Heart left ventricle (tissue), 16 donors: ENCODE measurements around the gene STIM2. TPM values are rescaled to one million over a fixed set of nuclear protein-coding genes. Genes with fewer than 3 reads are reported as not detected.

Experiments
- ATAC-seq, 4 donors: fragments of 200-7000 bp; cut with Tn5 transposase; one replicate each; pipeline ENCODE4 v1.9.1; 2020 to 2022; ENCODE audit warnings: moderate library complexity in 4 of 4, mild to moderate bottlenecking in 3 of 4, moderate number of reproducible peaks in 1 of 4
- DNase-seq, 5 donors: peaks; one replicate each; pipeline ENCODE4 v3.0.0-alpha.2; 2020
- H3K27ac ChIP-seq, 12 donors: fragments of 200-600 bp; sonication (generic) in 4 of 12; one replicate each; pipeline versions ENCODE4 v1.5.0 to v1.8.0; 2016 to 2022; ENCODE audit warnings: mild to moderate bottlenecking in 2 of 12
- H3K27me3 ChIP-seq, 9 donors: fragments of 200-600 bp; sonication (generic) in 2 of 9; one replicate each; pipeline versions ENCODE4 v1.5.1 to v1.8.0; 2016 to 2022; ENCODE audit warnings: mild to moderate bottlenecking in 3 of 9
- H3K36me3 ChIP-seq, 9 donors: fragments of 200-600 bp; sonication (generic) in 2 of 9; one replicate each; pipeline versions ENCODE4 v1.5.0 to v1.8.0; 2018 to 2022; ENCODE audit warnings: mild to moderate bottlenecking in 2 of 9
- H3K4me1 ChIP-seq, 12 donors: fragments of 200-600 bp; sonication (generic) in 4 of 12; one replicate each; pipeline versions ENCODE4 v1.5.0 to v1.8.0; 2016 to 2022; ENCODE audit warnings: mild to moderate bottlenecking in 3 of 12
- H3K4me3 ChIP-seq, 12 donors: fragments of 200-600 bp; sonication (generic) in 4 of 12; one replicate each; pipeline versions ENCODE4 v1.5.0 to v1.8.0; 2017 to 2022; ENCODE audit warnings: mild to moderate bottlenecking in 9 of 12, moderate library complexity in 4 of 12
- H3K9me3 ChIP-seq, 12 donors: fragments of 200-600 bp; sonication (generic) in 4 of 12; one replicate each; pipeline versions ENCODE4 v1.5.0 to v1.8.0; 2016 to 2022; ENCODE audit warnings: mild to moderate bottlenecking in 1 of 12
- CTCF ChIP-seq, 12 donors: fragments of 200-600 bp; sonication (generic) in 4 of 12; IDR thresholded peaks; one replicate each; pipeline versions ENCODE4 v1.5.0 to v1.8.0; 2018 to 2022; ENCODE audit warnings: antibody characterized with exemption in 12 of 12, mild to moderate bottlenecking in 5 of 12
- POLR2A ChIP-seq, 2 donors: fragments of 450-650 bp; IDR thresholded peaks; one replicate each; pipeline ENCODE4 v1.6.1; 2017; ENCODE audit warnings: antibody characterized with exemption in 2 of 2, mild to moderate bottlenecking in 2 of 2, moderate library complexity in 2 of 2
- WGBS, 4 donors: extraction: QIAGEN DNeasy Blood & Tissue Kit in 2 of 4; methylation state at CpG; one replicate each; pipeline versions ENCODE4 v1.1.5 to v1.1.7; 2013 to 2018; 5-methylcytosine and 5-hydroxymethylcytosine counted together
- intact Hi-C, 10 donors: fragments of 100-400 bp; cut with DNase I; formaldehyde crosslinking; loops; one replicate each; pipeline versions ENCODE4 v1.11.1 to v1.14.2; 2022
- polyA plus RNA-seq, 2 donors: library from polyadenylated mRNA; stranded (reverse); fragments of 200-250 nt; gene quantifications; one replicate each; pipeline ENCODE4 v1.2.3, GENCODE V29; 2013
- total RNA-seq, 9 donors: library from RNA; depleted of rRNA in 2 of 9; stranded (reverse); fragments of >200 nt in 2 of 9; fragmentation: NEBNext Ultra II Directional in 3 of 9; extraction: Animal tissue kit (Norgen Biotek cat#: 25700) in 3 of 9; gene quantifications; one replicate each; pipeline versions ENCODE4 v1.1.0 to v1.2.4, GENCODE V29; 2016 to 2023
- donor health status: ischemic (EF 13 %, LVEDD 7.1; RV severe dilation, severe dysfunction).
- donor health status: healthy with polysubstance abuse.
- donor health status: DM: no; HTN: yes; CAD: no.
- donor health status: DM: no; HTN: no; CAD: no.
- donor health status: ischemic (EF 25% LVEDD 6.9; RV normal size, moderate dysfunction).
- donor health status: ischemic (EF 25% LVEDD 5.7; RV mildly dilated, moderate dysfunction).
- donor health status: healthy.
- donor health status: DM: yes; HTN: yes; CAD: no.
- donor health status: ischemic (EF 35%, LVEDD 5.7; RV mildly dilated, moderate dysfunction).
- donor health status: nonischemic (EF 11% LVEDD 7.7; RV severe dilation, severe dysfunction).
- donor health status: DM: yes; HTN: yes; CAD: no.
- donor health status: PGD.
- donor health status: ischemic (EF 29% LVEDD 5.4; RV normal size, mild dysfunction).
- donor health status: nonischemic (EF 23%, LVEDD 6.1; RV moderate dilation, normal function).

The STIM2 gene
- total and polyA plus RNA-seq, 11 donors = 4.6 to 17.3 (median 8.8) TPM

GRCh38 chr4:27011401-27011800 lies 150.8 kb downstream of the STIM2 start:
- no peak for DNase-seq
- Histone ChIP-seq H3K36me3 (peaks cover 0 to 18% (median 3%) of the 10 kb centered on the region in 9 donors), H3K4me3 (no peak overlapping the region), H3K27ac (no peak overlapping the region), H3K4me1 (peaks cover 0 to 9% (median 0%) of the 10 kb centered on the region in 12 donors), H3K9me3 (peaks cover 0 to 12% (median 0%) of the 10 kb centered on the region in 12 donors), H3K27me3 (no peaks in the 10 kb centered on the region)
- intact Hi-C loops = loop anchor here in 8 of 10 donors (2.0 to 10.0 kb wide), 8 partner anchors 149 to 557 kb away; partner anchors contain the start of gene STIM2 (in 2 of the 8)
- no peak for ATAC-seq
- TF ChIP-seq CTCF (IDR thresholded peaks at IDR 0.05) = no peak
- TF ChIP-seq POLR2A (IDR thresholded peaks at IDR 0.05) = no peak
- WGBS, 4 donors = 73 to 84% (median 77%) methylated on average over 3 of the region's 3 CpGs

- DNase-seq = no peak
- H3K27me3 ChIP-seq = no peaks in the 10 kb centered on the region
- WGBS, 4 donors = 96 to 98% (median 97%) methylated on average over 4 of the region's 4 CpGs
- H3K36me3 ChIP-seq = peaks cover 0 to 21% (median 8%) of the 10 kb centered on the region in 9 donors
- peaks cover 0 to 13% (median 0%) of the 10 kb centered on the region in 12 donors for H3K9me3 ChIP-seq
- no peak for ATAC-seq
- H3K4me3 ChIP-seq = no peak overlapping the region
- no peak for TF ChIP-seq POLR2A (IDR thresholded peaks at IDR 0.05)
- TF ChIP-seq CTCF (IDR thresholded peaks at IDR 0.05) = no peak
- H3K27ac ChIP-seq = no peak overlapping the region
- H3K4me1 ChIP-seq = peaks cover 0 to 9% (median 0%) of the 10 kb centered on the region in 12 donors
- intact Hi-C loops = loop anchor here in 6 of 10 donors (5.0 to 10.0 kb wide), 6 partner anchors 151 to 558 kb away; partner anchors contain the start of gene STIM2 (in 1 of the 6)
These were observed 152.4 kb downstream of the STIM2 start for GRCh38 chr4:27013012-27013411.

- 94 to 99% (median 98%) methylated on average over 3 of the region's 3 CpGs for WGBS, 4 donors
- ATAC-seq (no peak), DNase-seq (no peak)
- intact Hi-C loops = loop anchor here in 3 of 10 donors (10.0 kb wide), 3 partner anchors 232 to 562 kb away; no protein-coding TSS in a partner anchor
- Histone ChIP-seq H3K4me1 (peaks cover 0 to 3% (median 0%) of the 10 kb centered on the region in 12 donors), H3K4me3 (no peak overlapping the region), H3K9me3 (peaks cover 0 to 13% (median 0%) of the 10 kb centered on the region in 12 donors), H3K27ac (no peak overlapping the region), H3K27me3 (no peaks in the 10 kb centered on the region), H3K36me3 (peaks cover 0 to 43% (median 34%) of the 10 kb centered on the region in 9 donors)
- no peak for TF ChIP-seq CTCF (IDR thresholded peaks at IDR 0.05)
- no peak for TF ChIP-seq POLR2A (IDR thresholded peaks at IDR 0.05)
These were observed 155.9 kb downstream of the STIM2 start for GRCh38 chr4:27016551-27016950.

GRCh38 chr4:27017623-27018022 lies 157.0 kb downstream of the STIM2 start:
- ATAC-seq (no peak), DNase-seq (no peak)
- intact Hi-C loops = loop anchor here in 3 of 10 donors (10.0 kb wide), 3 partner anchors 233 to 563 kb away; no protein-coding TSS in a partner anchor
- 96 to 98% (median 97%) methylated on average over 12 of the region's 12 CpGs for WGBS, 4 donors
- no peaks in the 10 kb centered on the region for H3K27me3 ChIP-seq
- peaks cover 0 to 54% (median 36%) of the 10 kb centered on the region in 9 donors for H3K36me3 ChIP-seq
- TF ChIP-seq POLR2A (IDR thresholded peaks at IDR 0.05) = no peak
- H3K27ac ChIP-seq = no peak overlapping the region
- no peak overlapping the region for H3K4me3 ChIP-seq
- no peaks in the 10 kb centered on the region for H3K4me1 ChIP-seq
- peaks cover 0 to 13% (median 0%) of the 10 kb centered on the region in 12 donors for H3K9me3 ChIP-seq
